ENCODE data around the gene IRF9. TPM values are rescaled to one million over a fixed set of nuclear protein-coding genes. Genes with fewer than 3 reads are reported as not detected.
A peak's percentile ranks its signal among the peaks of the same experiment; 100 is the strongest.

Gene IRF9
- total RNA-seq, 3 donors from 2014 or later = 110 to 152 (median 121) TPM

DNA sequence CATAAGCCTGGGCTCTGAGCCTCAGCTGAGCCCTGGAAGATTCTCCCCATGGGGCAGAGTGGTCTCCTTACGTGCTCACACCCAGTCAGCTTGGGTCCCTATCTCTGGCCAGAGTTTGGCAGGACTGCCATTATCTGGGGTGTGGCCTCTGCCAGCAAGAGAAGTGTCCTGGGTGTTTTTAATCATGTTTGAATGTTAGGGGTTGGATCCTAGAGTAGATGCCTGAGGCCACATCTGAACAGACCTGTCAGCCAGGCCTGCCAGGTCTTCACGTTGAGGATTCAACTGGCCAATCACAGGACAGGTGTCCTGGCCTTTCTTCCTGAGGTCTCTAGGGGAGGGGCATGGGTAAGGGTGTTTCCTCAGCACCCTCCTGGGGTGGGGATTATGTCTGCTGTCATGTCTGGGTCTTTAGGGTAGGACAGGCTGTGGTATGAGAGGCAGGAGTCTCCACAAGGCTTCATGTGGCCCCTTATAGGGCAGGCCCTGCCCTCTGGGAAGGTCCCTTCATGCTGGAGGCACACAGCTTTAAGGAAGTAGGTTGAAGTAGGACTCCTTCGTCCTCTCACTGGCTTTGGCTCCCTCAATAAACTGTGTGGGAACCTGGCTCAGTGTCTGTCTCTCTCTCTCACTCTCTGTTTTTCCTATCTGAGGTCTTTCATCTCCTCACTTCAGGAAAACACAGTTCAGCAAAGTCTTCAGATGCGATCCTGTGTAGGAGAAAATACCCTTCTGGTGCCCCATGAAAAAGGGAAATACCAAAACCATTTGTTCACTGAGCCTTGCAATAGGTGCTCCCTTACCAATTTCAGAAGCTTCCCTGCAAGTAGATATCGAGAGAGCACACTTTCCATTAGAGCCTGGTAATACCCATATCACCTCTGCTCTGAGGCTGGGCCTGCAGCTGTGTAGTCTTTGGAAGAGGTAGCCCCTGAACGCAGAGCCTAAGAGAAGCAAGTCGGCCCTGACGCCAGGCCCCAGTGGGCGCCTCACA lies 37.3 kb upstream of the IRF9 start:
- no peak for DNase-seq
- Mint-ChIP-seq H3K9me3 (no peaks in the 10 kb centered on the region), H3K36me3 (ENCODE audit: insufficient read depth) (peaks cover 23% of the 10 kb centered on the region), H3K27me3 (ENCODE audit: low read depth) (no peaks in the 10 kb centered on the region), H3K4me3 (no peak overlapping the region), H3K4me1 (ENCODE audit: low read depth) (peaks cover 4% of the 10 kb centered on the region)
- ATAC-seq = peak in 1 of 2 donors; percentile 25

DNA sequence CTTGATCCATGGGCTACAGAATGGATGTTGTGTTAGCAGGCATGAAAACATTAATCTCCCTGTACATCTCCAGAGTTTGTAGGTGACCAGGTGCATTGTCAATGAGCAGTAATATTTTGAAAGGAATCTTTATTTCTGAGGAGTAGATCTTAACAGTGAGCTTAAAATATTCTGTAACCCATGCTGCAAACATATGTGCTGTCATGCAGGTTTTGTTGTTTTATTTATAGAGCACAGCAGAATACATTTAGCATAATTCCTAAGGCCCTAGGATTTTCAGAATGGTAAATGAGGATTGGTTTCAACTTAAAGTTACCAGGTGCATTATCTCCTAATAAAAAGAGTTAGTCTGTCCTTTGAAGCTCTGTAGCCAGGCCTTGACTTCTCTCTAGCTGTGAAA lies 34.1 kb upstream of the IRF9 start:
- no peak for ATAC-seq
- Mint-ChIP-seq H3K36me3 (ENCODE audit: insufficient read depth) (peaks cover 11% of the 10 kb centered on the region), H3K4me1 (ENCODE audit: low read depth) (peaks cover 12% of the 10 kb centered on the region), H3K27me3 (ENCODE audit: low read depth) (no peaks in the 10 kb centered on the region), H3K4me3 (no peak overlapping the region), H3K9me3 (no peaks in the 10 kb centered on the region)
- no peak for DNase-seq

DNA sequence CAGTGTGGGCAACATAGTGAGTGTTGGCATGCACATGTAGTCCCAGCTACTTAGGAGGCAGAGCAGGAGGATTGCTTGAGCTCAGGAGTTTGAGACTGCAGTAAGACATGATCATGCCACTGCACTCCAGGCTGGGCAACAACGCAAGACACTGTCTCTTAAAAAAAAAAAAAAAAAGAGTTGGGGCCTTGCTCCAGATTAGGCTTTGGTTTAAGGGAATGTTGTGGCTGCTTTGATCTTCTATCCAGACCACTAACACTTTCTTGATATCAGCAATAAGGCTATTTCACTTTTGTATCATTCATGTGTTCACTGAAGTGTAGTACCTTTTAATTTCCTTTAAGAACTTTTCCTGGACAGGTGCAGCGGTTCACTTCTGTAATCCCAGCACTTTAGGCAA lies 33.4 kb upstream of the IRF9 start:
- DNase-seq (no peak), ATAC-seq (no peak)
- Mint-ChIP-seq H3K4me3 (no peak overlapping the region), H3K27me3 (ENCODE audit: low read depth) (no peaks in the 10 kb centered on the region), H3K4me1 (ENCODE audit: low read depth) (peaks cover 19% of the 10 kb centered on the region), H3K36me3 (ENCODE audit: insufficient read depth) (peaks cover 10% of the 10 kb centered on the region), H3K9me3 (no peaks in the 10 kb centered on the region)

DNA sequence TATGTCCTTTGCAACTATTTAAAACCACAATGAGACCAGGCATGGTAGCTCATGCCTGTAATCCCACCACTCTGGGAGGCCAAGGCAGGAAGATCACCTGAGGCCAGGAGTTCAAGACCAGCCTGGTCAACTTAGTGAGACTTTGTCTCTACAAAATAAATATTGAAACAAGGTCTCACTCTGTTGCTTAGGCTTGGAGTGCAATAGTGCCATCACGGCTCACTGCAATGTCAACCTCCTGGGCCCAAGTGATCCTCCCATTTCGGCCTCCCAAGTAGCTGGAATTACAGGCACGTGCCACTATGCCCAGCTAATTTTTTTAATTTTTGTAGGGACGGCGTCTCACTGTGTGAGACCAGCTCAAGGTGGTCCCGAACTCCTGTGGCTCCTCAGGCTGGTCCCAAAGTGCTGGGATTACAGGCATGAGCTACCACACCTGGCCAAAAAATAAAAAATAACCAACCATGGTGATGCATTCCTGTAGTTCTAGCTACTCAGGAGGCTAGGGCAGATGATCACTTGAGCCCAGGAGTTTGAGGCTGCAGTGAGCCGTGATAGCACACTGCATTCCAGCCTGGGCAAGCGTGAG lies 31.6 kb upstream of the IRF9 start:
- H3K36me3 Mint-ChIP-seq (ENCODE audit: insufficient read depth) = peaks cover 4% of the 10 kb centered on the region
- H3K4me1 Mint-ChIP-seq (ENCODE audit: low read depth) = peaks cover 20% of the 10 kb centered on the region
- no peaks in the 10 kb centered on the region for H3K27me3 Mint-ChIP-seq (ENCODE audit: low read depth)
- DNase-seq = no peak
- H3K4me3 Mint-ChIP-seq = no peak overlapping the region
- no peaks in the 10 kb centered on the region for H3K9me3 Mint-ChIP-seq
- ATAC-seq = no peak

DNA sequence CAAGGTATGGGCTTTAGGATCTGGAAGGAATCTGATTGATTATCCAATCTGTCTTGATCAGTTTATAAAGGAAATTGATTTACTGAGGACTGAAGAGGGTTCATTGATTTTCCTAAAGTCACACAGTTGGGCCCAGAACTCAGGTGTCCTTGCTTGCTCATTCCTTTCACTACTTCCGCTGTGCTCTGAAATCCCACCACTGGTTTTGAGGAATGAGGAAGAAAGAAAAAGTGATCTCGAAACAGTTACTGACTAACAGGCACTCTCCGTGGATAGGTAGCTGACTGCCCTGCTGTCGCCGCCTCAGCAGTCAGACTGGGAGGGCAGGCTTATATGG lies 30.7 kb upstream of the IRF9 start, which contains the start of gene FITM1:
Gene FITM1 (plus strand): TSS at position 280 of the 337 bp plus-strand sequence. CDS start 905 bp downstream, outside the sequence.
- peaks cover 25% of the 10 kb centered on the region for H3K4me1 Mint-ChIP-seq (ENCODE audit: low read depth)
- peaks cover under 1% of the 10 kb centered on the region for H3K36me3 Mint-ChIP-seq (ENCODE audit: insufficient read depth)
- DNase-seq = no peak
- H3K4me3 Mint-ChIP-seq = no peak within 1 kb of the TSS
- no peaks in the 10 kb centered on the region for H3K9me3 Mint-ChIP-seq
- no peak for ATAC-seq
- no peaks in the 10 kb centered on the region for H3K27me3 Mint-ChIP-seq (ENCODE audit: low read depth)

DNA sequence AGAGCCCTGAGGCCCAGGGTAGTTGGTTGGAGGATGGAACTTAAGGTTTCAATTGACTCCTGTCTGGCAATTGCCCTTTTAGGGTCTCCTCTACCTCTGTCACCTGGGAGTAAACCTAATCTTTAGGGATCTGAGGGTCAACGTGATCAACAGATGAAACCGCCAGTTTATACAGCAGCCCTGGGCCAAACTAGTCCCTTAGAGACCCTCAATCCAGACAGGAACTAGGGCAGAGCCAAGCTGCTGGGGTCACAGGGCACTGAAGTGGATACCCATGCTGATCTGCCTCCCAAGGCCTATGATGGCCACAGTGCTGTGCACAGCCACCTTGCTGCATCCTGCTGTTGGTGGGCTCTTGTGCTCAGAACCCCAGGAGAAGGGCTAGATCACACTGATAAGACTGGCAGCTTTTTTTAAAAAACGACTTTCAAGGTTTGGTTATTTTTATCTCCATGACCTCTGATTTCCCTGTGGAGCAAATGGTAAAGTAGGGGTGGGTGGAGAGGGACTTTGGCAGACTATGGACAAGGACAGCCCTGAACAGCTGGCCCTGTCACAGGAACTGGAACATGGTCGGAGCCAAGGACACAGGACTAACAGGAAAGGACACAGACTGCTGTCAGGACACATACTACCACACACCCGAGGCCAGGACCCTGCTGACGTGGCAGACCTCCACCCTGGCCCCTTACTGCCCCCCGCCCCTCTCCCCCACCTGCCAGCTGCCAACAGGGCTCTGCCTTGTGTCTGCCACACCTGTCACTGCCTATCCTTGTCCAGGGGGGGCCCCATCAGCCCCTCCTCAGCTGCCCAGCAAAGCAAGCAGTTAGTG lies 30.1 kb upstream of the IRF9 start:
- Mint-ChIP-seq H3K4me3 (no peak overlapping the region), H3K36me3 (ENCODE audit: insufficient read depth) (no peaks in the 10 kb centered on the region), H3K9me3 (no peaks in the 10 kb centered on the region), H3K27me3 (ENCODE audit: low read depth) (no peaks in the 10 kb centered on the region), H3K4me1 (ENCODE audit: low read depth) (peaks cover 28% of the 10 kb centered on the region)
- ATAC-seq = no peak
- no peak for DNase-seq

DNA sequence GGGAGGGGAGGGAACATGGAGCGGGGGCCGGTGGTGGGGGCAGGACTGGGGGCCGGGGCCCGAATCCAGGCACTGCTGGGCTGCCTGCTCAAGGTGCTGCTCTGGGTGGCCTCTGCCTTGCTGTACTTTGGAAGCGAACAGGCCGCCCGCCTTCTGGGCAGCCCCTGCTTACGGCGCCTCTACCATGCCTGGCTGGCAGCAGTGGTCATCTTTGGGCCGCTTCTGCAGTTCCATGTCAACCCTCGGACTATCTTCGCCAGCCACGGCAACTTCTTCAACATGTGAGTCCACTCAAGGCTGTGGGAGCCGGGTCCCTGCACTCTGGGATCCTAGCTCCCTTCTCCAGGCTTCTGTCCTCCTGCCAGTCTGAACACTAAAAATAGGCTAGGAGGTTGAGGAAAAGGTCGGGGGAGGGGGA lies 29.5 kb upstream of the IRF9 start:
- no peak for DNase-seq
- ATAC-seq = no peak
- H3K27me3 Mint-ChIP-seq (ENCODE audit: low read depth) = no peaks in the 10 kb centered on the region
- no peaks in the 10 kb centered on the region for H3K9me3 Mint-ChIP-seq
- no peak overlapping the region for H3K4me3 Mint-ChIP-seq
- H3K4me1 Mint-ChIP-seq (ENCODE audit: low read depth) = peaks cover 29% of the 10 kb centered on the region
- no peaks in the 10 kb centered on the region for H3K36me3 Mint-ChIP-seq (ENCODE audit: insufficient read depth)

DNA sequence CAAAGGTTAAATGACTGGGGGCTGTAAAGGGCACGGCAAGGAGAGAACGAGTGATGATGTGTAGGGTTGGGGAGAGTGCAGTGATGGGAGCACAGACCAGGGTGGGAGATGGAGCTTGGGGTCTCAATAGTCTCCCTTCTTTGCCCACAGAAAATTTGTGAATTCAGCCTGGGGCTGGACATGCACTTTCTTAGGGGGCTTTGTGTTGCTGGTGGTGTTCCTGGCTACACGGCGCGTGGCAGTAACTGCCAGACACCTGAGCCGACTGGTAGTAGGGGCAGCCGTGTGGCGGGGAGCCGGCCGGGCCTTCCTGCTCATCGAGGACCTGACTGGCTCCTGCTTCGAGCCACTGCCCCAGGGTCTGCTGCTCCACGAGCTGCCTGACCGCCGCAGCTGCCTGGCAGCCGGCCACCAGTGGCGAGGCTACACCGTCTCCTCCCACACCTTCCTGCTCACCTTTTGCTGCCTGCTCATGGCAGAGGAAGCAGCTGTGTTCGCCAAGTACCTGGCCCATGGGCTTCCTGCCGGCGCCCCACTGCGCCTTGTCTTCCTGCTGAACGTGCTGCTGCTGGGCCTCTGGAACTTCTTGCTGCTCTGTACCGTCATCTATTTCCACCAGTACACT lies 28.9 kb upstream of the IRF9 start:
- no peaks in the 10 kb centered on the region for H3K27me3 Mint-ChIP-seq (ENCODE audit: low read depth)
- H3K9me3 Mint-ChIP-seq = no peaks in the 10 kb centered on the region
- peaks cover 36% of the 10 kb centered on the region for H3K4me1 Mint-ChIP-seq (ENCODE audit: low read depth)
- ATAC-seq (no peak), DNase-seq (peak; percentile 23)
- peaks cover 3% of the 10 kb centered on the region for H3K36me3 Mint-ChIP-seq (ENCODE audit: insufficient read depth)
- peak overlapping the region; percentile 50 for H3K4me3 Mint-ChIP-seq

DNA sequence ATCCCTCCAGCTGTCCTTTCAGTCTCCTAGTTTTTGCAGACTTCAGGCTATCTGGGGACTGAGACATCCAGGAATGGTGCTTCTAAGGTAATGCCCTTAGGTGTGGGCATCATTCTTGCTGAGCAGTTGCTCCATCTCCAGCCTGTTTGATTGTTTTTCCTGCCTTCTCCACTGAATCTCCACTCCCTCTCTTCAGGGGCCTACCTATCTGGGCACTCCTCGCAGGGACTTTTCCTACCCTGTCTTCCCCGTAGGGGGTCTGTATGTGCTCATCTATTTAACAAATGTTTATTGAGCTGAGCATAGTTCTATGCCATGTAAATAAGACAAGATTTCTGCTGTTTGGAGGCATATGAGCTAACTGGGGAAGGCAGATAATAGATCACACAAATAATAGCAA lies 28.1 kb upstream of the IRF9 start:
- Mint-ChIP-seq H3K9me3 (no peaks in the 10 kb centered on the region), H3K4me1 (ENCODE audit: low read depth) (peaks cover 42% of the 10 kb centered on the region), H3K27me3 (ENCODE audit: low read depth) (no peaks in the 10 kb centered on the region), H3K4me3 (peak overlapping the region; percentile 28), H3K36me3 (ENCODE audit: insufficient read depth) (peaks cover 5% of the 10 kb centered on the region)
- no peak for DNase-seq
- ATAC-seq = no peak

DNA sequence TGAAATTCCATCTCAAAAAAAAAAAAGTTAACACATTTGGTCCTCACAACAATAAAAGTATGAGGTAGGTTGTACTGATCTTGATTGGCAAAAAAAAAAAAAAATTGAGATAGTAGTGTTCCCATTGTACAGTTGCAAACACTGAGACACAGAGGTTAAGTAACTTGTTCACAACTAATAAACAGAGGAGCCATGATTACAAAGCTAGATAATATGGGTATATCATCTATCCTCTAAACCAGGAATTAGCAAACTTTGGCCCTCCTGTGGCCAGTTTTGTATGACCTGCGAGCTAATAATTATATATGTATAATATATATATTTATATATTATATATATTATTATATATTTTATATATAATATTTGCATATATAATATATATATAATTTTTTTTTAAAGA lies 27.3 kb upstream of the IRF9 start:
- H3K9me3 Mint-ChIP-seq = no peaks in the 10 kb centered on the region
- H3K4me1 Mint-ChIP-seq (ENCODE audit: low read depth) = peaks cover 48% of the 10 kb centered on the region
- peaks cover 13% of the 10 kb centered on the region for H3K36me3 Mint-ChIP-seq (ENCODE audit: insufficient read depth)
- H3K27me3 Mint-ChIP-seq (ENCODE audit: low read depth) = no peaks in the 10 kb centered on the region
- ATAC-seq = no peak
- no peak overlapping the region for H3K4me3 Mint-ChIP-seq
- no peak for DNase-seq

DNA sequence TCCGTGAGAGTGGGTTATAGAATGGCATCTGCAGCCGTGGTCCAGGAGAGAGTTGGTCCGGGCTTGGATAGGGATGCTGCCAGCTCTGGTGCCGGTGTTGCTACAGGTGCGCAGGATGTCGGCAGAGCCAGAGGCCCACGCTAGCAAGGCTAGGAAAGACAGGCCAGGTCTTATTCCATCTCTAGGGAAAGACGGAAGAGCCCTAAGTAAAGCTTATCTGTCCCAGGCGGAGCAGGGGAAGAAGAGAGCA lies 25.6 kb upstream of the IRF9 start:
- peaks cover 25% of the 10 kb centered on the region for H3K36me3 Mint-ChIP-seq (ENCODE audit: insufficient read depth)
- ATAC-seq = peak; percentile 0
- H3K4me1 Mint-ChIP-seq (ENCODE audit: low read depth) = peaks cover 63% of the 10 kb centered on the region
- H3K27me3 Mint-ChIP-seq (ENCODE audit: low read depth) = no peaks in the 10 kb centered on the region
- no peaks in the 10 kb centered on the region for H3K9me3 Mint-ChIP-seq
- DNase-seq = no peak
- peak overlapping the region; percentile 91 for H3K4me3 Mint-ChIP-seq

DNA sequence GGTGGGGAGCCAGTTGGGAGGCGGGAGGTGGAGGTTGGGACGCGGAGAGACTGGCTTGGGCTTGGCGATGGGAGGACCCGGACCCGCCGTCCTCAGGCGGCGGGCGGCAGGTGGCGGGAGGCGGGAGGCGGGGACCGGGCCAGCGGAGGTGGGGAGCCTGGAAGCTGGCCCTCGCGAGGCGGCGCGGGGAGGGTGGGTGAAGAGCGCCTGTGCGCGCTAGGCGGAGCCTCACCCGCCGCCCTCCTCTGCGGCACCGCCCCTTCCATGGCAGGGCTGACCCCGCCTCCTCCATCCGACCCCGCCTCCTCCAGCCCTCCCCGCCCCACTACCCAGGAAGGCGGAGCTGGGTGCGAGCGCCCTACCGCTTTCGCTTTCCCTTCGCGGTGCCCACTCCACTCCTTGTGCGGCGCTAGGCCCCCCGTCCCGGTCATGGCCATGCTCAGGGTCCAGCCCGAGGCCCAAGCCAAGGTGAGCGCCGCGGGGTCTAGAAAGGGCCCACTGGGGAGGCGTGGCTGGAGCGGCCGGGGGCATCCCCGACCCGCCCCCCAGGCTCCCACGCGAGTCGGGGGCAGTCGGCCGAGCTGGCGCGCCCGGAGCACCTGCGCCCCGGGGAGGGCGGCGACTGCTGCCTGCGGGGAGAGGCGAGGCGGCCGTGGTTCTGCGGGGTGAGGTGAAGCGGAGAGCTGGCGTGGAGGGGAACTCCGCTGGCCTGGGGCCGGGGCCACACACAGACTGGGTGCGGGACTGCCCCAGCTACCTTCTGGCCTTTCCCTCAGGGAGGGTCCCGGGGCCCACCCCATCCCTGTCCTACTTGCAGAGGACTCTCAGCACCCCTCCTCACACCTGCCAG lies 25.0 kb upstream of the IRF9 start, which contains the start of gene PSME1:
Gene PSME1 (plus strand): TSS at position 361 of the 850 bp plus-strand sequence. CDS start 69 bp downstream, at position 430.
- peak within 1 kb of the TSS; percentile 91 for H3K4me3 Mint-ChIP-seq
- H3K27me3 Mint-ChIP-seq (ENCODE audit: low read depth) = no peaks in the 10 kb centered on the region
- DNase-seq (peak; percentile 95), ATAC-seq (peak; percentile 94 to 95)
- no peaks in the 10 kb centered on the region for H3K9me3 Mint-ChIP-seq
- H3K36me3 Mint-ChIP-seq (ENCODE audit: insufficient read depth) = peaks cover 25% of the 10 kb centered on the region
- H3K4me1 Mint-ChIP-seq (ENCODE audit: low read depth) = peaks cover 63% of the 10 kb centered on the region

DNA sequence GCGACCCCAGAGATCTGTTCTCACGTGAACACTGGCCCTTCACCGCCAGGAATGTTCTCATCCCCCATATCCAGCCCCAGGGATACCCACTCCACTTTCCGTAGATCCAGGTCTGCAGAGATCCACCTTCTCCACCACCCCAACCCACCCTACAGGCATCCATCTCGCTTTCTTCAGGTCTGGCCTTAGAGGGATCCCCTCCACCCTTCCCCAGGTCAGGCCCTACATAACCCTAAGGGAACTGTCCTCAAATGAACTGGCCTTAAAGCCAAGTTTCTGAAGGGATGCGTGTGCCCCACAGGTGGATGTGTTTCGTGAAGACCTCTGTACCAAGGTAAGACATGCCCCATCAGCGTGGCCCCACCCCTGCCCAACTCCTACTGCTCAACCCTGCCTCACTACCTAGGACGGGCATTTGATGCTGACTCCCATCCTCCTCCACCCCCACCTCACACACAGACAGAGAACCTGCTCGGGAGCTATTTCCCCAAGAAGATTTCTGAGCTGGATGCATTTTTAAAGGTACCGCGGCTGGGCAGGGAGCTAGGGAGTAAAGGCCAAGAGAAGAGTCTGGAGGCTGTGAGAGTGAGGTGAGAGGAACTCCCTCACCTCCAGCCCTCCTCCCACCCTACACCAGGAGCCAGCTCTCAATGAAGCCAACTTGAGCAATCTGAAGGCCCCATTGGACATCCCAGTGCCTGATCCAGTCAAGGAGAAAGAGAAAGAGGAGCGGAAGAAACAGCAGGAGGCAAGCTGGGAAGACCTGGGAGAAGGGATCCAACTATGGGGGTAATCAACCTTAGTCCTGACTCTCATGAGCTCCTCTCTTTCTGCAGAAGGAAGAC lies 24.2 kb upstream of the IRF9 start:
- Mint-ChIP-seq H3K9me3 (no peaks in the 10 kb centered on the region), H3K27me3 (ENCODE audit: low read depth) (no peaks in the 10 kb centered on the region), H3K4me1 (ENCODE audit: low read depth) (peaks cover 62% of the 10 kb centered on the region), H3K4me3 (peak overlapping the region; percentile 91), H3K36me3 (ENCODE audit: insufficient read depth) (peaks cover 25% of the 10 kb centered on the region)
- no peak for ATAC-seq
- no peak for DNase-seq

Data from activated T-cell treated with anti-CD3 and anti-CD28 coated beads, Interleukin-2, amount 50 U/mL, for 4 hours (primary cell).